HCT116 (cell line): ENCODE measurements around the gene TICRR.

Experiments used
- ATF3 ChIP-seq: IDR thresholded peaks from 2 replicates; pipeline ENCODE4 v1.6.1; 2012
- CEBPB ChIP-seq: IDR thresholded peaks from 2 replicates; pipeline ENCODE4 v1.6.1; 2012; ENCODE audit warnings: low read depth
- CTCF ChIP-seq, 3 experiments: fragments of 200-600 bp in 1 of 3; sonication (generic) in 1 of 3; IDR thresholded peaks in 2 of 3; conservative IDR thresholded peaks in 1 of 3; 2 replicates each; pipeline ENCODE4 v1.5.1; 2012 to 2017; ENCODE audit warnings: low read depth in 2 of 3, low read length in 2 of 3, antibody characterized with exemption in 1 of 3, borderline replicate concordance in 1 of 3, control low read depth in 1 of 3, mild to moderate bottlenecking in 1 of 3, mixed read lengths in 1 of 3, mixed run types in 1 of 3, moderate library complexity in 1 of 3; ENCODE audit not compliant: insufficient read depth in 1 of 3
- EZH2 ChIP-seq: fragments of 200-600 bp; sonication (generic); IDR thresholded peaks from 2 replicates; pipeline ENCODE4 v1.6.1; 2017; ENCODE audit warnings: antibody characterized with exemption, mixed run types
- EZH2phosphoT487 ChIP-seq: fragments of 200-600 bp; IDR thresholded peaks from 2 replicates; pipeline ENCODE4 v1.6.1; 2018; ENCODE audit warnings: antibody characterized with exemption, borderline replicate concordance
- JUND ChIP-seq: IDR thresholded peaks from 2 replicates; pipeline ENCODE4 v1.6.1; 2012
- MAX ChIP-seq: IDR thresholded peaks from 2 replicates; pipeline ENCODE4 v1.6.1; 2012
- POLR2A ChIP-seq: IDR thresholded peaks from 2 replicates; pipeline ENCODE4 v1.7.0; 2011; ENCODE audit warnings: borderline replicate concordance; ENCODE audit not compliant: insufficient read depth, insufficient read length; ENCODE audit errors: extremely low read depth
- SIN3A ChIP-seq: IDR thresholded peaks from 2 replicates; pipeline ENCODE4 v1.6.1; 2012; ENCODE audit warnings: low read depth
- SRF ChIP-seq: IDR thresholded peaks from 2 replicates; pipeline ENCODE4 v1.6.1; 2012; ENCODE audit warnings: low read depth
- ZNF274 ChIP-seq: fragments of 200-500 bp; sonication (Bioruptor generic); IDR thresholded peaks from 2 replicates; pipeline ENCODE4 v1.6.1; 2014; ENCODE audit warnings: mild to moderate bottlenecking, low read depth, low read length, inconsistent platforms

GRCh38 chr15:89615135-89615534 lies 39.9 kb downstream of the TICRR start:
- TF ChIP-seq CEBPB (no peak), CTCF (IDR thresholded peaks at IDR 0.05 in 2 of 3, conservative IDR thresholded peaks at IDR 0.05 in 1 of 3; ENCODE audit: borderline replicate concordance in 1 of 3, insufficient read depth in 1 of 3, low read depth in 2 of 3, low read length in 2 of 3) (no peak), POLR2A (no peak), SRF (no peak), MAX (no peak), ATF3 (no peak), SIN3A (no peak), JUND (no peak), EZH2 (no peak), EZH2phosphoT487 (no peak), ZNF274 (no peak)
